Skin epidermis (tissue), 12 donors: ENCODE data around the gene SEPTIN8.

Experiments
- H3K27ac ChIP-seq, 21 experiments: fragments of 200-600 bp; sonication (generic) in 11 of 21; one replicate each; pipeline ENCODE4 v1.5.0; 2020; ENCODE audit warnings: mild to moderate bottlenecking in 3 of 21, inconsistent platforms in 2 of 21, moderate library complexity in 2 of 21
- H3K4me3 ChIP-seq, 7 experiments: fragments of 200-600 bp; sonication (generic) in 2 of 7; one replicate each; pipeline ENCODE4 v1.5.0; 2020; ENCODE audit warnings: inconsistent platforms in 2 of 7, mild to moderate bottlenecking in 2 of 7, moderate library complexity in 1 of 7

The SEPTIN8 gene

GRCh38 chr5:132736853-132737833 is 39.9 kb downstream of the SEPTIN8 start, which contains the start of gene KIF3A:
TSS of gene KIF3A (minus strand) at chr5:132737546. CDS start at chr5:132737419, 127 bp downstream.
- H3K27ac ChIP-seq = peak within 1 kb of the TSS in 18 of 21 experiments; percentile 20 to 83 (median 66)
- H3K4me3 ChIP-seq = peak within 1 kb of the TSS; percentile 57 to 98 (median 84)

- no peak overlapping the region for H3K27ac ChIP-seq
- no peak overlapping the region for H3K4me3 ChIP-seq
Measured at GRCh38 chr5:132734687-132735086, 42.4 kb downstream of the SEPTIN8 start.

- no peak overlapping the region for H3K4me3 ChIP-seq
- no peak overlapping the region for H3K27ac ChIP-seq
Measured at GRCh38 chr5:132733499-132734148, 43.4 kb downstream of the SEPTIN8 start.

- no peak overlapping the region for H3K4me3 ChIP-seq
- no peak overlapping the region for H3K27ac ChIP-seq
Measured at GRCh38 chr5:132729896-132730295, 47.1 kb downstream of the SEPTIN8 start.

- Histone ChIP-seq H3K4me3 (no peak overlapping the region), H3K27ac (no peak overlapping the region)
Measured at GRCh38 chr5:132725745-132726144, 51.3 kb downstream of the SEPTIN8 start.

GRCh38 chr5:132718544-132719312 is 58.3 kb downstream of the SEPTIN8 start:
- H3K4me3 ChIP-seq = no peak overlapping the region
- H3K27ac ChIP-seq = no peak overlapping the region

GRCh38 chr5:132714456-132715307 is 62.4 kb downstream of the SEPTIN8 start:
- no peak overlapping the region for H3K4me3 ChIP-seq
- no peak overlapping the region for H3K27ac ChIP-seq

- H3K4me3 ChIP-seq = no peak overlapping the region
- H3K27ac ChIP-seq = no peak overlapping the region
Measured at GRCh38 chr5:132708645-132709044, 68.4 kb downstream of the SEPTIN8 start.

GRCh38 chr5:132704875-132705274 is 72.2 kb downstream of the SEPTIN8 start:
- H3K4me3 ChIP-seq = no peak overlapping the region
- no peak overlapping the region for H3K27ac ChIP-seq
